SK-N-SH treated with all-trans-retinoic acid at 6 μM for 48 hours (cell line): ENCODE results near the gene DR1.

ENCODE experiments used
- ARNTL ChIP-seq: fragments of 450-650 bp; formaldehyde crosslinking; IDR thresholded peaks from 2 replicates; pipeline ENCODE4 v1.5.0; 2020; ENCODE audit warnings: low read depth, mild to moderate bottlenecking, moderate library complexity, borderline replicate concordance
- BACH2 ChIP-seq: fragments of 250-450 bp; sonication (Bioruptor Pico); IDR thresholded peaks from 2 replicates; pipeline ENCODE4 v1.9.0; 2021; ENCODE audit warnings: mild to moderate bottlenecking, borderline replicate concordance
- GLIS3 ChIP-seq: fragments of 250-450 bp; sonication (Bioruptor Pico); IDR thresholded peaks from 2 replicates; pipeline ENCODE4 v1.5.0; 2020; ENCODE audit warnings: mild to moderate bottlenecking, moderate library complexity
- RARB ChIP-seq: fragments of 250-450 bp; sonication (Bioruptor Pico); IDR thresholded peaks from 2 replicates; pipeline ENCODE4 v1.8.0; 2021; ENCODE audit warnings: mild to moderate bottlenecking, moderate library complexity
- SNAI2 ChIP-seq: fragments of 250-450 bp; sonication (Bioruptor Pico); IDR thresholded peaks from 2 replicates; pipeline ENCODE4 v1.5.0; 2020; ENCODE audit warnings: mild to moderate bottlenecking, moderate library complexity
- TCF4 ChIP-seq: fragments of 250-450 bp; sonication (Bioruptor Pico); IDR thresholded peaks from 2 replicates; pipeline ENCODE4 v1.8.0; 2021; ENCODE audit warnings: mild to moderate bottlenecking, moderate library complexity, borderline replicate concordance
- TOX ChIP-seq: fragments of 250-450 bp; sonication (Bioruptor Pico); IDR thresholded peaks from 2 replicates; pipeline ENCODE4 v1.8.0; 2021; ENCODE audit warnings: mild to moderate bottlenecking, moderate library complexity, borderline replicate concordance
- ZC3H10 ChIP-seq: fragments of 250-450 bp; sonication (Bioruptor Pico); IDR thresholded peaks from 2 replicates; pipeline ENCODE4 v1.5.1; 2021; ENCODE audit warnings: mild to moderate bottlenecking, moderate library complexity
- ZFP30 ChIP-seq: fragments of 450-650 bp; formaldehyde crosslinking; IDR thresholded peaks from 2 replicates; pipeline ENCODE4 v1.5.0; 2022; ENCODE audit warnings: mild to moderate bottlenecking, moderate library complexity
- ZNF565 ChIP-seq: fragments of 450-650 bp; formaldehyde crosslinking; conservative IDR thresholded peaks from 2 replicates; pipeline ENCODE4 v1.5.0; 2020; ENCODE audit warnings: low read depth, mild to moderate bottlenecking, moderate library complexity
- TF ChIP-seq, protein P1 (sequence below): fragments of 250-450 bp; sonication (Bioruptor Pico); IDR thresholded peaks from 2 replicates; pipeline ENCODE4 v1.8.0; 2021; ENCODE audit warnings: low read depth, mild to moderate bottlenecking, moderate library complexity, borderline replicate concordance
- TF ChIP-seq, protein P2 (sequence below): fragments of 250-450 bp; sonication (Bioruptor Pico); IDR thresholded peaks from 2 replicates; pipeline ENCODE4 v1.8.0; 2020; ENCODE audit warnings: mild to moderate bottlenecking, moderate library complexity, borderline replicate concordance
- TF ChIP-seq, protein P3 (sequence below): fragments of 250-450 bp; sonication (Bioruptor Pico); IDR thresholded peaks from 2 replicates; pipeline ENCODE4 v1.5.0; 2020; ENCODE audit warnings: mild to moderate bottlenecking, moderate library complexity

DNA sequence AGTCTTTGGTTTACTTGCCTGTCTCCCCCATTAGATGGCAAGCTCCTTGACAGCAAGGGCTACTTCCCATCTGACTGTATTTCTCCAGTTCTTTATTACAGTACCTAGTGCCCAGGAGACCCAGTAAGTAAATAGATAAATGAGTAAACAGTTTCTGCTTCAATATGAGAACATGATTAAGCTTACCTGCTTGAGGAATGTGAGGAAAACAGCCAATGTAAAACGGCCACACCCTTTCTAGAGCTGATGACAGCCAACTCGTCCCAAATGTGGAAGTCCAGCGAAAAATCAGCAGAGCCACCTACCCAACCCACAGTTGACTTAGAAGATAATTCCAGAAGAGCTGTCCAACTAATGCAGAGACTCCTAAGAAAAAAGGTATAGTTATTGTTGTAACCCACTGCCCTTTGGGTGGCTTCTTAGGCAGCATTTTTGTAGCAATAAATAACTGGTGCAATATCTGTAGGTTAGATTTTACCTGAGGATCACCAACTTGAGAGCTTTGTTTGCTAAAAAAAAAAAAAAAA, 6.5 kb upstream of the DR1 start:
- TF ChIP-seq ZNF565, result no peak
- TF ChIP-seq, protein P1, sequence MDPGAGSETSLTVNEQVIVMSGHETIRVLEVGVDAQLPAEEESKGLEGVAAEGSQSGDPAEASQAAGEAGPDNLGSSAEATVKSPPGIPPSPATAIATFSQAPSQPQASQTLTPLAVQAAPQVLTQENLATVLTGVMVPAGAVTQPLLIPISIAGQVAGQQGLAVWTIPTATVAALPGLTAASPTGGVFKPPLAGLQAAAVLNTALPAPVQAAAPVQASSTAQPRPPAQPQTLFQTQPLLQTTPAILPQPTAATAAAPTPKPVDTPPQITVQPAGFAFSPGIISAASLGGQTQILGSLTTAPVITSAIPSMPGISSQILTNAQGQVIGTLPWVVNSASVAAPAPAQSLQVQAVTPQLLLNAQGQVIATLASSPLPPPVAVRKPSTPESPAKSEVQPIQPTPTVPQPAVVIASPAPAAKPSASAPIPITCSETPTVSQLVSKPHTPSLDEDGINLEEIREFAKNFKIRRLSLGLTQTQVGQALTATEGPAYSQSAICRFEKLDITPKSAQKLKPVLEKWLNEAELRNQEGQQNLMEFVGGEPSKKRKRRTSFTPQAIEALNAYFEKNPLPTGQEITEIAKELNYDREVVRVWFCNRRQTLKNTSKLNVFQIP (CRISPR knock-in tag), result no peak
- no peak for TF ChIP-seq RARB (CRISPR knock-in tag)
- TF ChIP-seq ARNTL (CRISPR knock-in tag), result no peak
- TF ChIP-seq TCF4 (CRISPR knock-in tag), result no peak
- TF ChIP-seq TOX (CRISPR knock-in tag), result no peak
- TF ChIP-seq, protein P2, sequence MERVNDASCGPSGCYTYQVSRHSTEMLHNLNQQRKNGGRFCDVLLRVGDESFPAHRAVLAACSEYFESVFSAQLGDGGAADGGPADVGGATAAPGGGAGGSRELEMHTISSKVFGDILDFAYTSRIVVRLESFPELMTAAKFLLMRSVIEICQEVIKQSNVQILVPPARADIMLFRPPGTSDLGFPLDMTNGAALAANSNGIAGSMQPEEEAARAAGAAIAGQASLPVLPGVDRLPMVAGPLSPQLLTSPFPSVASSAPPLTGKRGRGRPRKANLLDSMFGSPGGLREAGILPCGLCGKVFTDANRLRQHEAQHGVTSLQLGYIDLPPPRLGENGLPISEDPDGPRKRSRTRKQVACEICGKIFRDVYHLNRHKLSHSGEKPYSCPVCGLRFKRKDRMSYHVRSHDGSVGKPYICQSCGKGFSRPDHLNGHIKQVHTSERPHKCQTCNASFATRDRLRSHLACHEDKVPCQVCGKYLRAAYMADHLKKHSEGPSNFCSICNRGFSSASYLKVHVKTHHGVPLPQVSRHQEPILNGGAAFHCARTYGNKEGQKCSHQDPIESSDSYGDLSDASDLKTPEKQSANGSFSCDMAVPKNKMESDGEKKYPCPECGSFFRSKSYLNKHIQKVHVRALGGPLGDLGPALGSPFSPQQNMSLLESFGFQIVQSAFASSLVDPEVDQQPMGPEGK (CRISPR knock-in tag), result no peak
- no peak for TF ChIP-seq SNAI2
- TF ChIP-seq, protein P3, sequence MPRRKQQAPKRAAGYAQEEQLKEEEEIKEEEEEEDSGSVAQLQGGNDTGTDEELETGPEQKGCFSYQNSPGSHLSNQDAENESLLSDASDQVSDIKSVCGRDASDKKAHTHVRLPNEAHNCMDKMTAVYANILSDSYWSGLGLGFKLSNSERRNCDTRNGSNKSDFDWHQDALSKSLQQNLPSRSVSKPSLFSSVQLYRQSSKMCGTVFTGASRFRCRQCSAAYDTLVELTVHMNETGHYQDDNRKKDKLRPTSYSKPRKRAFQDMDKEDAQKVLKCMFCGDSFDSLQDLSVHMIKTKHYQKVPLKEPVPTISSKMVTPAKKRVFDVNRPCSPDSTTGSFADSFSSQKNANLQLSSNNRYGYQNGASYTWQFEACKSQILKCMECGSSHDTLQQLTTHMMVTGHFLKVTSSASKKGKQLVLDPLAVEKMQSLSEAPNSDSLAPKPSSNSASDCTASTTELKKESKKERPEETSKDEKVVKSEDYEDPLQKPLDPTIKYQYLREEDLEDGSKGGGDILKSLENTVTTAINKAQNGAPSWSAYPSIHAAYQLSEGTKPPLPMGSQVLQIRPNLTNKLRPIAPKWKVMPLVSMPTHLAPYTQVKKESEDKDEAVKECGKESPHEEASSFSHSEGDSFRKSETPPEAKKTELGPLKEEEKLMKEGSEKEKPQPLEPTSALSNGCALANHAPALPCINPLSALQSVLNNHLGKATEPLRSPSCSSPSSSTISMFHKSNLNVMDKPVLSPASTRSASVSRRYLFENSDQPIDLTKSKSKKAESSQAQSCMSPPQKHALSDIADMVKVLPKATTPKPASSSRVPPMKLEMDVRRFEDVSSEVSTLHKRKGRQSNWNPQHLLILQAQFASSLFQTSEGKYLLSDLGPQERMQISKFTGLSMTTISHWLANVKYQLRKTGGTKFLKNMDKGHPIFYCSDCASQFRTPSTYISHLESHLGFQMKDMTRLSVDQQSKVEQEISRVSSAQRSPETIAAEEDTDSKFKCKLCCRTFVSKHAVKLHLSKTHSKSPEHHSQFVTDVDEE (CRISPR knock-in tag), result no peak
- TF ChIP-seq ZFP30 (CRISPR knock-in tag), result no peak
- no peak for TF ChIP-seq GLIS3 (CRISPR knock-in tag)
- no peak for TF ChIP-seq ZC3H10 (CRISPR knock-in tag)
- TF ChIP-seq BACH2 (CRISPR knock-in tag), result no peak
